HepG2 (cell line): ENCODE results near the gene ASF1B. TPM values are rescaled to one million over a fixed set of nuclear protein-coding genes. Genes with fewer than 3 reads are reported as not detected.

Source experiments
- AGO1 ChIP-seq: fragments of 200-400 bp; formaldehyde crosslinking; IDR thresholded peaks from 2 replicates; pipeline ENCODE4 v1.6.1; 2017; ENCODE audit warnings: mild to moderate bottlenecking, low read depth, low read length, moderate library complexity; ENCODE audit not compliant: poor library complexity, severe bottlenecking
- CREM ChIP-seq, 2 experiments: sonication (generic) in 1 of 2; formaldehyde crosslinking in 1 of 2; IDR thresholded peaks; 2 replicates each; pipeline versions ENCODE4 v1.4.0 to v1.6.1; 2016 to 2020; ENCODE audit warnings: antibody characterized with exemption in 1 of 2, mild to moderate bottlenecking in 1 of 2, missing genetic modification reagents in 1 of 2
- DR1 ChIP-seq: sonication (generic); formaldehyde crosslinking; IDR thresholded peaks from 2 replicates; pipeline ENCODE4 v1.8.0; 2021; ENCODE audit warnings: mild to moderate bottlenecking, missing genetic modification reagents, inconsistent platforms
- GMEB1 ChIP-seq: sonication (generic); formaldehyde crosslinking; IDR thresholded peaks from 2 replicates; pipeline ENCODE4 v1.5.1; 2020; ENCODE audit warnings: missing genetic modification reagents, mild to moderate bottlenecking, borderline replicate concordance
- HDAC2 ChIP-seq: sonication (generic); formaldehyde crosslinking; IDR thresholded peaks from 2 replicates; pipeline ENCODE4 v1.4.0; 2020; ENCODE audit warnings: missing genetic modification reagents
- KMT2B ChIP-seq: IDR thresholded peaks from 2 replicates; pipeline ENCODE4 v1.6.1; 2016; ENCODE audit warnings: missing genetic modification reagents, missing compliant biosample characterization
- NONO ChIP-seq, 2 experiments: fragments of 450-650 bp in 1 of 2; sonication (generic) in 1 of 2; formaldehyde crosslinking in 1 of 2; IDR thresholded peaks in 1 of 2; conservative IDR thresholded peaks in 1 of 2; 2 replicates each; pipeline versions ENCODE4 v1.6.1 to v1.8.0; 2017 to 2022; ENCODE audit warnings: mild to moderate bottlenecking in 1 of 2, missing genetic modification reagents in 1 of 2, moderate library complexity in 1 of 2
- PAXIP1 ChIP-seq: sonication (generic); formaldehyde crosslinking; conservative IDR thresholded peaks from 2 replicates; pipeline ENCODE4 v1.4.0; 2020; ENCODE audit warnings: mild to moderate bottlenecking, missing genetic modification reagents, moderate library complexity
- PLSCR1 ChIP-seq: sonication (generic); formaldehyde crosslinking; IDR thresholded peaks from 2 replicates; pipeline ENCODE4 v1.5.0; 2020; ENCODE audit warnings: missing genetic modification reagents, mild to moderate bottlenecking, borderline replicate concordance
- SKI ChIP-seq: fragments of 450-650 bp; IDR thresholded peaks from one replicate; pipeline ENCODE4 v1.6.1; 2018; ENCODE audit warnings: mild to moderate bottlenecking; ENCODE audit not compliant: partially characterized antibody
- SP5 ChIP-seq: IDR thresholded peaks from 2 replicates; pipeline ENCODE4 v1.6.1; 2016; ENCODE audit warnings: low read depth, borderline replicate concordance
- TBL1XR1 ChIP-seq: fragments of 150-350 bp; IDR thresholded peaks from 2 replicates; pipeline ENCODE4 v1.6.1; 2014; ENCODE audit warnings: borderline replicate concordance, low read length; ENCODE audit not compliant: partially characterized antibody
- ZBTB4 ChIP-seq: sonication (generic); formaldehyde crosslinking; IDR thresholded peaks from 2 replicates; pipeline ENCODE4 v1.4.0; 2020; ENCODE audit warnings: missing genetic modification reagents, mild to moderate bottlenecking, borderline replicate concordance
- ZNF274 ChIP-seq: sonication (generic); formaldehyde crosslinking; IDR thresholded peaks from 2 replicates; pipeline ENCODE4 v1.5.1; 2020; ENCODE audit warnings: mild to moderate bottlenecking, missing genetic modification reagents
- ZNF598 ChIP-seq: sonication (generic); formaldehyde crosslinking; IDR thresholded peaks from 2 replicates; pipeline ENCODE4 v1.5.1; 2020; ENCODE audit warnings: mild to moderate bottlenecking, missing genetic modification reagents, borderline replicate concordance
- ZNF790 ChIP-seq: sonication (generic); formaldehyde crosslinking; IDR thresholded peaks from 2 replicates; pipeline ENCODE4 v1.8.0; 2022; ENCODE audit warnings: missing genetic modification reagents, mild to moderate bottlenecking, borderline replicate concordance
- ZSCAN25 ChIP-seq: sonication (generic); formaldehyde crosslinking; IDR thresholded peaks from 2 replicates; pipeline ENCODE4 v1.8.0; 2022; ENCODE audit warnings: mild to moderate bottlenecking, missing genetic modification reagents
- polyA plus RNA-seq, 8 experiments: library from polyadenylated mRNA; depleted of rRNA in 3 of 8; stranded (reverse) in 7 of 8; unstranded in 1 of 8; fragments of >200 nt; fragmentation: Illumina TruSeq in 4 of 8; extraction: Trizol in 4 of 8; gene quantifications; 2 replicates each; pipeline versions ENCODE4 v1.2.1 to v1.2.3, GENCODE V29; 2011 to 2016; ENCODE audit warnings: low read depth in 4 of 8, missing spikeins in 1 of 8, mixed read lengths in 1 of 8; ENCODE audit not compliant: insufficient read depth in 1 of 8
- total RNA-seq, 5 experiments: library from RNA; depleted of rRNA; stranded (reverse); fragments of >200 nt; fragmentation: Illumina TruSeq; extraction: Trizol; gene quantifications; 2 replicates each; pipeline ENCODE4 v1.2.3, GENCODE V29; 2016; ENCODE audit warnings: low read depth in 1 of 5

ASF1B gene
- total and polyA plus RNA-seq, 2 of the 13 experiments (the other 11 are each of a cell fraction or from before 2014, with no cell fraction given), result 18.2 to 24.8 TPM

GRCh38 chr19:14080887-14081796 lies 55.2 kb downstream of the ASF1B start (continued):
- TF ChIP-seq TBL1XR1 (peak; percentile 30), AGO1 (peak; percentile 89), SP5 (CRISPR knock-in tag) (peak; percentile 25; the same call in 1 of the 2 replicates), NONO (IDR thresholded peaks at IDR 0.05) (no peak), NONO (CRISPR knock-in tag; conservative IDR thresholded peaks at IDR 0.05) (peak; percentile 70; the same call in 1 of the 2 replicates), KMT2B (CRISPR knock-in tag) (peak; percentile 68), PAXIP1 (CRISPR knock-in tag) (no peak; the same call in 1 of the 2 replicates), ZSCAN25 (peak; percentile 13; the same call in 1 of the 2 replicates), ZBTB4 (CRISPR knock-in tag) (no peak), ZNF790 (no peak), GMEB1 (CRISPR knock-in tag) (peak; percentile 83), PLSCR1 (CRISPR knock-in tag) (no peak), HDAC2 (CRISPR knock-in tag) (peak; percentile 56; the same call in 1 of the 2 replicates), ZNF598 (CRISPR knock-in tag) (peak; percentile 84), SKI (peak; percentile 26), ZNF274 (CRISPR knock-in tag) (peak; percentile 15; the same call in 1 of the 2 replicates), CREM (IDR thresholded peaks at IDR 0.05) (peak; percentile 99), CREM (CRISPR knock-in tag; IDR thresholded peaks at IDR 0.05) (no peak), DR1 (0 out of 2 replicates have a peak, but pooled peaks have one; percentile 39)
